AG10803 (cell line): ENCODE data around the gene GNG2.

Source experiments
- DNase-seq: peaks from one replicate; pipeline ENCODE4 v3.0.0; 2010; ENCODE audit warnings: low read depth
- H3K4me3 ChIP-seq: 2 replicates; pipeline ENCODE4 v1.5.1; 2011; ENCODE audit warnings: mild to moderate bottlenecking, low read length, control low read depth
- TF ChIP-seq, protein P1 (sequence below): conservative IDR thresholded peaks from 2 replicates; pipeline ENCODE4 v1.5.1; 2011; ENCODE audit warnings: mild to moderate bottlenecking, low read length, control low read depth, inconsistent platforms

GNG2 gene

DNA sequence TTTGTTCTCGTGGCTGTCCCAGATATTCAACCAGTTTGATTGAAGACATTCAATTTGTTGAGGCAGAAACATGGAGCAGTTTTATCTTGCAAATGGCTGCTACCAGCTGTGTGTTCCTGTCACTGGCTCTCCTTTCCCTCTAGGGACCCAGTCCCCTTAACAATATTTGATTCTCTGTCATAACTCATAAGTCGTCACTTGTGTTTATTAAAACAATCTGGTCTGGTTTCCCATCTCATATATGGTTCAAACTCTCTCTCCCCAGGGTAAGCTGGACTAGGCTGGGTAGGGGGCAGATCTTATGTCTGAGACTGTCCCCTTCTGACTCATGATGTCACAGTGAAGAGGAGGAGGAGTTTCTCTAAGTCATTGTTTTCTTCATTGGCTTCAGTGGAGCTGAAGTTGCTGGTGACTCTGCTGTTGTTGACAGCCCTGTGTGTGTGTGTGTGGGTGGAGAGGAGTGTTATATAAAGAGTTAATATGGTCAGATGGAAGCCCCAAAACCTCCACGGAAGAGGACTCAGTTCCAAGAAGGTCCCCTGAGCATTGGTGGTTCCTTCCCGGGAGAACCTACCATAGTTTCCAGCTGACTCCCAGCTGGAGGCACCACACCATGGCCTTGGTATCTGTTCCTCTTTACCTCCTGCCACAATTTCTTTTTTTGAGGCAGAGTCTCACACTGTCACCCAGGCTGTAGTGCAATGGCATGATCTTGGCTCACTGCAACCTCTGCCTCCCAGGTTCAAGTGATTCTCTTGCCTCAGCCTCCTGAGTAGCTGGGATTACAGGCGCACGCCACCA, 16.1 kb upstream of the GNG2 start:
- TF ChIP-seq, protein P1, sequence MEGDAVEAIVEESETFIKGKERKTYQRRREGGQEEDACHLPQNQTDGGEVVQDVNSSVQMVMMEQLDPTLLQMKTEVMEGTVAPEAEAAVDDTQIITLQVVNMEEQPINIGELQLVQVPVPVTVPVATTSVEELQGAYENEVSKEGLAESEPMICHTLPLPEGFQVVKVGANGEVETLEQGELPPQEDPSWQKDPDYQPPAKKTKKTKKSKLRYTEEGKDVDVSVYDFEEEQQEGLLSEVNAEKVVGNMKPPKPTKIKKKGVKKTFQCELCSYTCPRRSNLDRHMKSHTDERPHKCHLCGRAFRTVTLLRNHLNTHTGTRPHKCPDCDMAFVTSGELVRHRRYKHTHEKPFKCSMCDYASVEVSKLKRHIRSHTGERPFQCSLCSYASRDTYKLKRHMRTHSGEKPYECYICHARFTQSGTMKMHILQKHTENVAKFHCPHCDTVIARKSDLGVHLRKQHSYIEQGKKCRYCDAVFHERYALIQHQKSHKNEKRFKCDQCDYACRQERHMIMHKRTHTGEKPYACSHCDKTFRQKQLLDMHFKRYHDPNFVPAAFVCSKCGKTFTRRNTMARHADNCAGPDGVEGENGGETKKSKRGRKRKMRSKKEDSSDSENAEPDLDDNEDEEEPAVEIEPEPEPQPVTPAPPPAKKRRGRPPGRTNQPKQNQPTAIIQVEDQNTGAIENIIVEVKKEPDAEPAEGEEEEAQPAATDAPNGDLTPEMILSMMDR = no peak
- DNase-seq = no peak
- no peak overlapping the region for H3K4me3 ChIP-seq

DNA sequence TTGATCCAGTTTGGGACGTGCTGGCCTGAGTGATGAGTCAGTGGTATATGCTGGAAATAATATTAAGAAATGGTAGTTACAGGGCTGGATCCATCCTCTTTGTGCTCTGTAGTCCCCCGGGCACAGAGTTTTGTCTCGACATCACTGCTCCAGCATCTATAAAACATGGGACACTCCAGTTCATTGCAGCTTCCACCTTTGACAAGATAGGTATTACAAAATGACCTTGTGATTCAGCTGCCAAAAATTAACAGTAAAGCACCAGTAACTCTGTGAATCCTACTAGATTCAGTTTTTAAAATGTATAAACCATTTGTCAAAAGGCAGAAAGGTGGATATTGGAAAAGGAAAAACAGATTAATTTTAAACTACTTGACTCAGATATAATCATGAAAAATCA, 14.6 kb upstream of the GNG2 start:
- TF ChIP-seq, protein P1 = no peak
- H3K4me3 ChIP-seq = no peak overlapping the region
- DNase-seq = no peak

DNA sequence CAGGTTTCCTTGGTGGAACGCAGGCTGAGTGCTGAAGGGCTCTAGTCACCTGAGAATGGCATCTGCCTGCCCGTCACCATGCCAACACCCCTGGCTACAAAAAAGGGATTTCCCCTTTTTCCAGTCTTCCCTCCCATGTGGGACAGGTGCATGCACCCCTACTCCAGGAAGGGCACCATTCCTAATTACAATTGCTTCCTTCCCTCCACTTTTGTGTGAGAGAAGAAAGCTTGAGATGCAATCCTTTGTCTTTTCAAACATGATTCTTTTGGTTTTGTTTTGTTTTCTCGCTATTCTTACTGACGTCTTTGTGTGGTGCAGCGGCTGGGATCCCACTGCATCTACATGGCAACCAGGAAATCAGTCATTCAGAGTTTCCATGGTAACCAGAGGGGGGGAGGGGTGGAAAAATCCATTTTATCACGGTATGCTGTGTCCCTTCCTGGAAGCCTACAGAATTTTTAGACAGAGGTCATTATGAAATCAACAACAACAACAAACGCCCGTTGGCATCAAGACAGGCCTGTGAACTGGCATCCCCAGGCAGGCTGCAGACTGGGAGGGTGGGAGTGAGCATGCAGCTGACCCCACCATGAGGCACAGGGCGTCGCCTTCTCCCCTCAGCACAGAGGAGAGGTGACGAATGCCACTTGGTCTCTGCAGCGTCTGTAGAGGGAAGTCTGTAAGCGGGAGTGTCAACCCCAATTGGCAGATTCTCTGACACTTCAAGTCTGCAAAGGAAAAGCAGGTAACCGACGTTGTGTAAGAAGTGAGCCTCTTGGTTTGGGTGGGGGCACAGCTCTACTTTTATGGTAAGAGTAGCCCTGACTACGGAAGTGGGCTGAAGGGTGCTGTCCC, 13.6 kb upstream of the GNG2 start:
- peak; percentile 54 for DNase-seq
- TF ChIP-seq, protein P1 = no peak
- no peak overlapping the region for H3K4me3 ChIP-seq

DNA sequence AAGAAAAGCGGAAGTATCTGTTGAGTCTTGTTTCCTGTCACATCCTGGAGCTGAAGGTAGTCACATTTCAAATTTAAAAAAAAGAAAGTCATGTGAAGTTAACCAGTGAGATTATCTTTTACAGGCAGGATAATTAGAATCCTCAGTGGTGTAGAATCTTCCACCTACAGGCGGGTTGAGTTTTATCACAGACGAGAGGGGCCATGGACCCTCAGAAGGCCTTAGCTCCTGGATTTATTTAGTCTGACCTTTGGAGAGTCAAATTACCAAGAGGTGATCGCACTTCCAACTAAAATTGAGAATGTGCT, 13.0 kb upstream of the GNG2 start:
- TF ChIP-seq, protein P1 = no peak
- no peak for DNase-seq
- no peak overlapping the region for H3K4me3 ChIP-seq

DNA sequence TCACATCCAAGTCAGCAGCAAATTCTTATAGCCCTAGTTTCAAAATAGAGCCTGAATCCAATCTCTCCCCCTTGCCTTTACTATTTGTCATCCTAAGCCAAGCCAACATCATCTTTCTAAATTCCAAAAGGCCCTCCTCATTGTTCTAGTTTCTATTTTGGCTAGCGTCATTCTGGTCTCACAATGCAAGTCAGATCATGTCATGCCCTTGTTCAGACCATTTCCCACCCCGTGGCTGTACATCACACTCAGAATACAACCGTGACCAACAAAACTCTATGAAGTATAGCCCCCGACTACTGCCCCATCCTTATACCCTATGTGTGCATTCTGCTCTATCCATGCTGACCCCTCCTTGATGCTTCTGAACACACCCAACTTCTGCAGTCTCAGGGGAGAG, 12.3 kb upstream of the GNG2 start:
- H3K4me3 ChIP-seq = no peak overlapping the region
- TF ChIP-seq, protein P1 = no peak
- no peak for DNase-seq

DNA sequence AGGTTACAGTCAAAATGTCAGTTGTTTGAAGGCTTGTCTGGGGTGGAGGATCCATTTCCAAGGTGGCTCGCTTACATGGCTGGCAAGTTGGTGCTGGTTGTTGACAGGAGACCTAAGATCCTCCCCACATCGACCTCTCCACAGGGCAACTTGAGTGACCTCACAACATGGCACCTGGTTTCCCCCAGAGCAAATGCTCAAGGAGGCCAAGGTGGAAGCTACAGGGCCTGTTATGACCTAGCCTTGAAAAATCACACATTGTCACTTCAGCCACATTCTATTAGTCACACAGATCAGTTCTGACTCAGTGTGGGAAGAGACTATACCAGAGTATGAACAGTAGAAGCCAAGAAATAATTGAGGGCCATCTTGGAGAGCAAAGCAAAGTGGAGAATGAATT, 11.3 kb upstream of the GNG2 start:
- H3K4me3 ChIP-seq = no peak overlapping the region
- TF ChIP-seq, protein P1 = no peak
- DNase-seq = no peak

DNA sequence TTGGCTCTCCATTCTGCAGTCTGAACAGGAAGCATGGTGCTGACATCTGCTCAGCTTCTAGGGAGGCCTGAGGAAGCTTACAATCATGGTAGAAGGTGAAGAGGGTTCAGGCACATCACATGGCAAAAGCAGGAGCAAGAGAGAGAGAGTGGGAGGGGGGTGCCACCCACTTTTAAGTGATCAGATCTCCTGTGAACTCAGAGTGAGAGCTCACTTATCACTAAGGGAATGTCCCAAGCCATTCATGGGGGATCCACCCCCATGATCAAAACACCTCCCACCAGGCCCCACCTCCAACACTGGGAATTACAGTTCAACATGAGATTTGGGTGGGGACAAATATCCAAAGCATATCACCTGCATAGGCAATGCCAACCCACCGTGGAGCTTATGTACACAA, 9.8 kb upstream of the GNG2 start:
- DNase-seq = no peak
- no peak overlapping the region for H3K4me3 ChIP-seq
- TF ChIP-seq, protein P1 = no peak
